ENCODE data around the gene PERM1.

GRCh38 chr1:929712-930632 is 51.9 kb downstream of the PERM1 start:
- no peak for TF ChIP-seq EZH2 (IDR thresholded peaks at IDR 0.05; ENCODE audit: insufficient read depth, poor library complexity, severe bottlenecking)
- no peak for TF ChIP-seq EZH2phosphoT487 (IDR thresholded peaks at IDR 0.05; ENCODE audit: insufficient read depth, low read depth)

Measured in GM23248 (cell line).